ENCODE measurements around the gene RPL22L1. TPM values are rescaled to one million over a fixed set of nuclear protein-coding genes. Genes with fewer than 3 reads are reported as not detected.

The RPL22L1 gene
- total RNA-seq, 1 experiment from 2014 or later, result 40.0 TPM

GRCh38 chr3:170910542-170910941 is 40.5 kb upstream of the RPL22L1 start:
- no peak overlapping the region for H3K4me3 ChIP-seq (ENCODE audit: low read length)
- peaks cover 5% of the 10 kb centered on the region for H3K79me2 ChIP-seq (ENCODE audit: low read length)
- intact Hi-C loops (cut with micrococcal nuclease), result no loop called here
- peak; percentile 64 for DNase-seq
- no peak for ATAC-seq
- no peaks in the 10 kb centered on the region for H3K9me2 ChIP-seq (replicated peaks; ENCODE audit: low read length)
- ChIA-PET POLR2A (ENCODE audit: unreplicated experiment) (no interaction called here), CTCF (interaction anchor here (0.5 kb wide), 1 partner anchor 31 kb away, joined by 3 read pairs; no protein-coding TSS in a partner anchor)
- H2AFZ ChIP-seq (ENCODE audit: low read length), result no peak overlapping the region
- no peaks in the 10 kb centered on the region for H4K20me1 ChIP-seq (ENCODE audit: low read length)
- no peak overlapping the region for H3K4me2 ChIP-seq (ENCODE audit: low read length)
- no TSS peak for BruUV-seq (replicated peaks)
- peaks cover 32% of the 10 kb centered on the region for H3K4me1 ChIP-seq (ENCODE audit: insufficient read depth, low read length)
- H3F3A ChIP-seq (ENCODE audit: low read length, unreplicated experiment), result no peaks in the 10 kb centered on the region
- H3K9me3 ChIP-seq (ENCODE audit: low read length), result peaks cover 12% of the 10 kb centered on the region; the same call in 1 of the 2 replicates
- no peak overlapping the region for H3K9ac ChIP-seq (ENCODE audit: low read length)
- H3K36me3 ChIP-seq (ENCODE audit: low read depth, low read length), result no peaks in the 10 kb centered on the region
- no peak overlapping the region for H3K27ac ChIP-seq (ENCODE audit: low read length)
- no peaks in the 10 kb centered on the region for H3K27me3 ChIP-seq (ENCODE audit: low read length)
- no peak for TF ChIP-seq EZH2phosphoT487 (IDR thresholded peaks at IDR 0.05; ENCODE audit: borderline replicate concordance, low read length)
- TF ChIP-seq CTCF (conservative IDR thresholded peaks at IDR 0.05; ENCODE audit: low read depth, low read length), result no peak
- TF ChIP-seq EZH2 (IDR thresholded peaks at IDR 0.05; ENCODE audit: low read length, unreplicated experiment), result no peak

GRCh38 chr3:170909129-170909903 is 39.3 kb upstream of the RPL22L1 start:
- H3K9ac ChIP-seq (ENCODE audit: low read length), result no peak overlapping the region
- H2AFZ ChIP-seq (ENCODE audit: low read length), result peak overlapping the region; percentile 94
- ChIA-PET POLR2A (ENCODE audit: unreplicated experiment) (no interaction called here), CTCF (no interaction called here)
- H3K4me1 ChIP-seq (ENCODE audit: insufficient read depth, low read length), result peaks cover 32% of the 10 kb centered on the region
- H3K27ac ChIP-seq (ENCODE audit: low read length), result peak overlapping the region; percentile 61
- H3F3A ChIP-seq (ENCODE audit: low read length, unreplicated experiment), result no peaks in the 10 kb centered on the region
- H3K9me3 ChIP-seq (ENCODE audit: low read length), result peaks cover 12% of the 10 kb centered on the region; the same call in 1 of the 2 replicates
- no peaks in the 10 kb centered on the region for H4K20me1 ChIP-seq (ENCODE audit: low read length)
- TSS peak; percentile 56 for BruUV-seq (replicated peaks)
- no peak overlapping the region for H3K4me3 ChIP-seq (ENCODE audit: low read length)
- TF ChIP-seq CTCF (conservative IDR thresholded peaks at IDR 0.05; ENCODE audit: low read depth, low read length) (no peak), EZH2phosphoT487 (IDR thresholded peaks at IDR 0.05; ENCODE audit: borderline replicate concordance, low read length) (no peak), EZH2 (IDR thresholded peaks at IDR 0.05; ENCODE audit: low read length, unreplicated experiment) (no peak)
- ATAC-seq (peak; percentile 25; the same call in 1 of the 2 replicates), DNase-seq (peak; percentile 95)
- intact Hi-C loops (cut with micrococcal nuclease), result loop anchor here (5.0 kb wide), 1 partner anchor 37 kb away; the partner anchor contains the start of gene RPL22L1
- peaks cover 5% of the 10 kb centered on the region for H3K79me2 ChIP-seq (ENCODE audit: low read length)
- peak overlapping the region; percentile 92 for H3K4me2 ChIP-seq (ENCODE audit: low read length)
- H3K9me2 ChIP-seq (replicated peaks; ENCODE audit: low read length), result no peaks in the 10 kb centered on the region
- H3K36me3 ChIP-seq (ENCODE audit: low read depth, low read length), result no peaks in the 10 kb centered on the region
- no peaks in the 10 kb centered on the region for H3K27me3 ChIP-seq (ENCODE audit: low read length)

Measured in PC-3 (cell line).